ENCODE data around the gene HPSE2.

HPSE2 gene

GRCh38 chr10:98467506-98468318 is 767.9 kb downstream of the HPSE2 start:
- H3K27ac ChIP-seq = peak overlapping the region; percentile 53; the same call in 1 of the 2 replicates
- TF ChIP-seq CTCF (conservative IDR thresholded peaks at IDR 0.05) = peak; percentile 83

- H3K27ac ChIP-seq = no peak overlapping the region; the same call in 1 of the 2 replicates
- no peak for TF ChIP-seq CTCF (conservative IDR thresholded peaks at IDR 0.05)
Measured at GRCh38 chr10:98466861-98467505, 768.7 kb downstream of the HPSE2 start.

GRCh38 chr10:98465866-98466265 is 769.8 kb downstream of the HPSE2 start:
- no peak overlapping the region for H3K27ac ChIP-seq
- TF ChIP-seq CTCF (conservative IDR thresholded peaks at IDR 0.05) = no peak

- H3K27ac ChIP-seq = no peak overlapping the region
- no peak for TF ChIP-seq CTCF (conservative IDR thresholded peaks at IDR 0.05)
Measured at GRCh38 chr10:98463976-98464754, 771.5 kb downstream of the HPSE2 start.

- no peak for TF ChIP-seq CTCF (conservative IDR thresholded peaks at IDR 0.05)
- no peak overlapping the region for H3K27ac ChIP-seq
Measured at GRCh38 chr10:98463016-98463415, 772.6 kb downstream of the HPSE2 start.

- TF ChIP-seq CTCF (conservative IDR thresholded peaks at IDR 0.05) = no peak
- H3K27ac ChIP-seq = no peak overlapping the region
Measured at GRCh38 chr10:98461500-98461842, 774.2 kb downstream of the HPSE2 start.

- TF ChIP-seq CTCF (conservative IDR thresholded peaks at IDR 0.05) = no peak
- H3K27ac ChIP-seq = no peak overlapping the region
Measured at GRCh38 chr10:98460837-98461499, 774.7 kb downstream of the HPSE2 start.

Data from VCaP (cell line).